Measurements from ENCODE around the gene KRTAP5-10.

The KRTAP5-10 gene

DNA sequence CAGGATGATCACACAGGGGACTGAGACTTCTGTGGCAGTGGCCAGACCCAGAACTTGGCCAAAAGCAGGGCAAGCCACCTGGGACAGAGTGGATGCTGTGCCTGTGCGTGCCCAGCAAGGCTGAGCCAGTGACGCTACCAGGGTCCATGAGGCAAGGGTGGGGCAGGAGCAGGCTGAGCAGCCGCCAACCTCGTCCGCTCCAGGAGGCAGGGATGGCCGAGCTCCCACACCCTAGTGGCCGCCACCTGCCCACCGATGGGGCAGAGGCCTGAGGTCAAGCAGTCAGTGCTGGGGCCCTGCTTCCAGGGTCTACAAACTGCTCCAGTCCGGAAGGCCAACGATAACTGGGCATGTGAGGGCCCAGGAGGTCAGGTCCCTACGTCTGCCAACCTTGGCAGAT, 9.9 kb upstream of the KRTAP5-10 start:
- Histone ChIP-seq H3K79me1 (ENCODE audit: low read depth, low read length) (no peaks in the 10 kb centered on the region), H3K4me1 (ENCODE audit: control insufficient read depth in 2 of 2, insufficient read depth in 1 of 2, low read depth in 1 of 2, low read length in 2 of 2) (no peaks in the 10 kb centered on the region), H3K9ac (ENCODE audit: low read depth, low read length, poor library complexity) (peak overlapping the region; percentile 6), H2AK5ac (ENCODE audit: low read depth, low read length) (no peak overlapping the region), H3K18ac (ENCODE audit: low read length) (no peak overlapping the region), H3K36me3 (replicated peaks in 1 of 2; ENCODE audit: control insufficient read depth in 2 of 2, insufficient read depth in 2 of 2, low read length in 2 of 2) (no peaks in the 10 kb centered on the region), H3K9me3 (replicated peaks in 1 of 2; ENCODE audit: control insufficient read depth in 2 of 2, insufficient read depth in 1 of 2, low read depth in 1 of 2, low read length in 2 of 2) (no peaks in the 10 kb centered on the region), H2BK15ac (ENCODE audit: low read length) (no peak overlapping the region), H3K23ac (ENCODE audit: low read depth, low read length, poor library complexity) (no peak overlapping the region), H4K91ac (ENCODE audit: low read depth, low read length, poor library complexity) (no peak overlapping the region), H3K4ac (ENCODE audit: low read length) (no peak overlapping the region), H3K4me2 (ENCODE audit: insufficient read depth, low read length, poor library complexity, severe bottlenecking) (no peak overlapping the region), H3K27ac (replicated peaks; ENCODE audit: low read length) (no peak overlapping the region), H2BK120ac (ENCODE audit: low read depth, low read length) (no peak overlapping the region), H2BK12ac (ENCODE audit: low read length) (no peak overlapping the region), H2AFZ (ENCODE audit: low read length) (no peak overlapping the region), H3K4me3 (ENCODE audit: low read length in 2 of 2) (no peak overlapping the region), H2BK5ac (ENCODE audit: low read length) (peak overlapping the region; percentile 75), H3K14ac (ENCODE audit: low read length) (peak overlapping the region; percentile 47), H4K8ac (ENCODE audit: low read depth, low read length) (no peak overlapping the region), H3K27me3 (ENCODE audit: control insufficient read depth in 3 of 3, insufficient read depth in 3 of 3, low read depth in 1 of 3, low read length in 3 of 3) (no peaks in the 10 kb centered on the region)
- WGBS, 2 donors (ENCODE audit: extremely low coverage in 2 of 2, insufficient read length in 2 of 2, insufficient replicate concordance in 1 of 2): no CpG with 5 or more reads among the region's 11 CpGs
- no peak for DNase-seq (ENCODE audit: low spot score)

DNA sequence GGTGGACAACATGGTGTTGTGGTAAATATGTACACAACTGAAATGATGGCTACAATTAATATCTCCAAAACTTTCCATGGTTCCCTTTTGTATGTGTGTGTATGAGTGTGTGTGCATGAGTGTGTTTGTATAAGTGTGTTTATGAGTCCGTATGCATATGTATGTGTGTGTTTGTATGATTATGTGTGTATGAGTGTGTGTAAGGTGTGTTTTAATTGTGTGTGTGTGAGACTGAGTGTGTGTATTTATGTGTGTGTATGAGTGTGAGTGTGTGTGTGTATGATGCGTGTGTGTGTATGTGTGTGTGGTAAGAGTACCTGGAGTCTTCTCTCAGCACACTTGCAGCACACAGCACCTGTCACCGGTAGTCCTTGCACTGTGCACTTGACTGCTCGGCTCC, 9.3 kb upstream of the KRTAP5-10 start:
- no peaks in the 10 kb centered on the region for H3K36me3 ChIP-seq (replicated peaks in 1 of 2; ENCODE audit: control insufficient read depth in 2 of 2, insufficient read depth in 2 of 2, low read length in 2 of 2)
- H3K4me2 ChIP-seq (ENCODE audit: insufficient read depth, low read length, poor library complexity, severe bottlenecking): no peak overlapping the region
- no peak overlapping the region for H2BK5ac ChIP-seq (ENCODE audit: low read length)
- no peak overlapping the region for H4K91ac ChIP-seq (ENCODE audit: low read depth, low read length, poor library complexity)
- no peaks in the 10 kb centered on the region for H3K9me3 ChIP-seq (replicated peaks in 1 of 2; ENCODE audit: control insufficient read depth in 2 of 2, insufficient read depth in 1 of 2, low read depth in 1 of 2, low read length in 2 of 2)
- H3K23ac ChIP-seq (ENCODE audit: low read depth, low read length, poor library complexity): no peak overlapping the region
- no peak overlapping the region for H2AFZ ChIP-seq (ENCODE audit: low read length)
- H3K4me1 ChIP-seq (ENCODE audit: control insufficient read depth in 2 of 2, insufficient read depth in 1 of 2, low read depth in 1 of 2, low read length in 2 of 2): no peaks in the 10 kb centered on the region
- no peak overlapping the region for H3K4ac ChIP-seq (ENCODE audit: low read length)
- no peak overlapping the region for H3K14ac ChIP-seq (ENCODE audit: low read length)
- no peak for DNase-seq (ENCODE audit: low spot score)
- no peak overlapping the region for H3K4me3 ChIP-seq (ENCODE audit: low read length in 2 of 2)
- WGBS, 2 donors (ENCODE audit: extremely low coverage in 2 of 2, insufficient read length in 2 of 2, insufficient replicate concordance in 1 of 2): 100% methylated on average over 2 of the region's 4 CpGs; no CpG with 5 or more reads in 1 of the 2 donors
- H4K8ac ChIP-seq (ENCODE audit: low read depth, low read length): no peak overlapping the region
- no peak overlapping the region for H3K18ac ChIP-seq (ENCODE audit: low read length)
- H3K27ac ChIP-seq (replicated peaks; ENCODE audit: low read length): no peak overlapping the region
- no peak overlapping the region for H2BK12ac ChIP-seq (ENCODE audit: low read length)
- no peak overlapping the region for H2BK120ac ChIP-seq (ENCODE audit: low read depth, low read length)
- H2AK5ac ChIP-seq (ENCODE audit: low read depth, low read length): no peak overlapping the region
- no peaks in the 10 kb centered on the region for H3K27me3 ChIP-seq (ENCODE audit: control insufficient read depth in 3 of 3, insufficient read depth in 3 of 3, low read depth in 1 of 3, low read length in 3 of 3)
- no peak overlapping the region for H3K9ac ChIP-seq (ENCODE audit: low read depth, low read length, poor library complexity)
- no peaks in the 10 kb centered on the region for H3K79me1 ChIP-seq (ENCODE audit: low read depth, low read length)
- H2BK15ac ChIP-seq (ENCODE audit: low read length): no peak overlapping the region

DNA sequence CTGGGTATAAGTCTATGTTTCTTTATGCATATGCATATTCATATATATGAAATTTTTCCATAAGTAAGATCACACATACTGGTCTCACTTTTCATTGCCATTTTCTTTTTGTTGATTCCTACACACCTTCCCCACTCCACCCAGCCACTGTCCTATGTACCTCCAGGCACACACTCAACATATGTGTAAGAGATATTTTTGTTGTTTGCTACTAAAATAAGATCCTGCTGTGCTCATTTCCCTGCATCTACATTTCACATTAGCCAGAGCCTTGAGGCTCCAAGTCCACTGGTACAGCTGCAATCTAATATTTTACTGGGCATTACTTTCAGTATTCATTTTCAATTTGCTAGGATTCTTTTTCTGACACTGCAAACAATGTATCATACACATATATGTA, 8.1 kb upstream of the KRTAP5-10 start:
- Histone ChIP-seq H2AK5ac (ENCODE audit: low read depth, low read length) (no peak overlapping the region), H2BK120ac (ENCODE audit: low read depth, low read length) (no peak overlapping the region), H3K4me2 (ENCODE audit: insufficient read depth, low read length, poor library complexity, severe bottlenecking) (no peak overlapping the region), H3K36me3 (replicated peaks in 1 of 2; ENCODE audit: control insufficient read depth in 2 of 2, insufficient read depth in 2 of 2, low read length in 2 of 2) (no peaks in the 10 kb centered on the region), H3K23ac (ENCODE audit: low read depth, low read length, poor library complexity) (no peak overlapping the region), H3K9ac (ENCODE audit: low read depth, low read length, poor library complexity) (no peak overlapping the region), H2BK12ac (ENCODE audit: low read length) (no peak overlapping the region), H2BK5ac (ENCODE audit: low read length) (no peak overlapping the region), H3K9me3 (replicated peaks in 1 of 2; ENCODE audit: control insufficient read depth in 2 of 2, insufficient read depth in 1 of 2, low read depth in 1 of 2, low read length in 2 of 2) (no peaks in the 10 kb centered on the region), H4K8ac (ENCODE audit: low read depth, low read length) (no peak overlapping the region), H3K4ac (ENCODE audit: low read length) (no peak overlapping the region), H3K4me3 (ENCODE audit: low read length in 2 of 2) (no peak overlapping the region), H3K14ac (ENCODE audit: low read length) (no peak overlapping the region), H2AFZ (ENCODE audit: low read length) (no peak overlapping the region), H3K18ac (ENCODE audit: low read length) (no peak overlapping the region), H3K79me1 (ENCODE audit: low read depth, low read length) (no peaks in the 10 kb centered on the region), H3K27ac (replicated peaks; ENCODE audit: low read length) (no peak overlapping the region), H2BK15ac (ENCODE audit: low read length) (no peak overlapping the region), H4K91ac (ENCODE audit: low read depth, low read length, poor library complexity) (no peak overlapping the region), H3K27me3 (ENCODE audit: control insufficient read depth in 3 of 3, insufficient read depth in 3 of 3, low read depth in 1 of 3, low read length in 3 of 3) (no peaks in the 10 kb centered on the region), H3K4me1 (ENCODE audit: control insufficient read depth in 2 of 2, insufficient read depth in 1 of 2, low read depth in 1 of 2, low read length in 2 of 2) (no peaks in the 10 kb centered on the region)
- DNase-seq (ENCODE audit: low spot score): no peak

DNA sequence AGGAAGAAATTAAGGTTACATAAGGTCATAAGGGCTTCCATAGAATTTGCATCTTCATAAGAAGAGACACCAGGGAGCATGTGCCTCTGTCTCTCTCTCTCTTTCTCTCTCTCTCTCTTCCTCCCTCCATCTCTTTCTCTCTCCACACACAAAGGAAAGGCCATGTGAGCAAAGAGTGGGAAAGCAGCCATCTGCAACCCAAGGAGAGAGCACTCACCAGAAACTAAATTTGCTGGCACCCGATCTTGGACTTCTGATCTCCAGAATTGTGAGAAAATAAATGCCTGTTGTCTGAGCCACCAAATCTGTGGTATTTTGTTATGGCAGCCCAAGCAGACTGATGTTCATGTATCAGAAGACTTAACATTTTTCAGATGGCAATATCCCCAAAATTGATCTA, 6.4 kb upstream of the KRTAP5-10 start:
- Histone ChIP-seq H3K79me1 (ENCODE audit: low read depth, low read length) (no peaks in the 10 kb centered on the region), H3K18ac (ENCODE audit: low read length) (no peak overlapping the region), H3K4ac (ENCODE audit: low read length) (no peak overlapping the region), H3K27ac (replicated peaks; ENCODE audit: low read length) (no peak overlapping the region), H4K91ac (ENCODE audit: low read depth, low read length, poor library complexity) (no peak overlapping the region), H3K9me3 (replicated peaks in 1 of 2; ENCODE audit: control insufficient read depth in 2 of 2, insufficient read depth in 1 of 2, low read depth in 1 of 2, low read length in 2 of 2) (no peaks in the 10 kb centered on the region), H3K14ac (ENCODE audit: low read length) (no peak overlapping the region), H3K36me3 (replicated peaks in 1 of 2; ENCODE audit: control insufficient read depth in 2 of 2, insufficient read depth in 2 of 2, low read length in 2 of 2) (no peaks in the 10 kb centered on the region), H3K9ac (ENCODE audit: low read depth, low read length, poor library complexity) (no peak overlapping the region), H2AFZ (ENCODE audit: low read length) (no peak overlapping the region), H3K23ac (ENCODE audit: low read depth, low read length, poor library complexity) (no peak overlapping the region), H3K4me1 (ENCODE audit: control insufficient read depth in 2 of 2, insufficient read depth in 1 of 2, low read depth in 1 of 2, low read length in 2 of 2) (no peaks in the 10 kb centered on the region), H2AK5ac (ENCODE audit: low read depth, low read length) (no peak overlapping the region), H3K4me2 (ENCODE audit: insufficient read depth, low read length, poor library complexity, severe bottlenecking) (no peak overlapping the region), H2BK12ac (ENCODE audit: low read length) (no peak overlapping the region), H3K27me3 (ENCODE audit: control insufficient read depth in 3 of 3, insufficient read depth in 3 of 3, low read depth in 1 of 3, low read length in 3 of 3) (peaks cover 0 to 2% (median 0%) of the 10 kb centered on the region in 3 experiments), H2BK120ac (ENCODE audit: low read depth, low read length) (no peak overlapping the region), H2BK15ac (ENCODE audit: low read length) (no peak overlapping the region), H4K8ac (ENCODE audit: low read depth, low read length) (no peak overlapping the region), H2BK5ac (ENCODE audit: low read length) (no peak overlapping the region), H3K4me3 (ENCODE audit: low read length in 2 of 2) (no peak overlapping the region)
- WGBS, 2 donors (ENCODE audit: extremely low coverage in 2 of 2, insufficient read length in 2 of 2, insufficient replicate concordance in 1 of 2): no CpG with 5 or more reads among the region's 1 CpG
- no peak for DNase-seq (ENCODE audit: low spot score)

Measured in neuronal stem cell (in vitro differentiated cells).